ENCODE results near the gene PREB. TPM values are rescaled to one million over a fixed set of nuclear protein-coding genes. Genes with fewer than 3 reads are reported as not detected.

The PREB gene
- polyA plus RNA-seq, 3 donors, result 42.0 to 55.0 (median 46.4) TPM

DNA sequence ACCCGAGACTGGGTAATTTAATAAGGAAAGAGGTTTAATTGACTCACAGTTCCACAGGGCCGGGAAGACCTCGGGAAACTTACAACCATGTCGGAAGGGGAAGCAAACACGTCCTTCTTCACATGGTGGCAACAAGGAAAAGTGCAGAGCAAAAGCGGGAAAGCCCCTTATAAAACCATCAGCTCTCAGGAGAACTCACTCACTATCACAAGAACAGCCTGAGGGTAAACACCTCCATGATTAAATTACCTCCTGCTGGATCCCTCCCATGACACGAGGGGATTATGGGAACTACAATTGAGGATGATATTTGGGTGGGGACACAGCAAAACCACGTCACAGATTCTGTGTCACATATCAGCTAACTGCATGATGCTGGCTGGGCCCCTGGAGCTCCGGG lies 25.8 kb upstream of the PREB start:
- no peak for DNase-seq (ENCODE audit: extremely low read depth in 1 of 11, low read depth in 9 of 11, low spot score in 4 of 11)

DNA sequence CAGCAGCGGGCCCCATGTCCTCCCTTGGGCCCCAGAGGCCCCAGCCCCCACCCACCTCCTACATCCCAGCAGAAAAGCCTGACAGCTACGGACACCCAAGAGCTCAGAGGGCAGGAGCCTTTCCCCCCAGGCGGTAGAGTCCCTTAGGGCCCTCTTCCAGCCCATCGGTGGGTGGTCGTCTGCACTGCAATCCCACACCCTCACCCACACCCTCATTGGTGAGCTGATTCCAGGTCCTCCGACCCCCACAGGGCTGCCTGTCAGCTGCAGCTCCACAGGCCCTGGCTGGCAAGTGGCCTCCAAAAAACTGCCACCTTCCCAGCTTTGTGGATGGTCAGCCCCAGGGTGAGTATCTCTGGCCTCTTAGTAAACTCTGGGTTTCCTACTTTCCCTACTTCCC lies 24.8 kb upstream of the PREB start:
- DNase-seq (ENCODE audit: extremely low read depth in 1 of 11, low read depth in 9 of 11, low spot score in 4 of 11), result no peak

DNA sequence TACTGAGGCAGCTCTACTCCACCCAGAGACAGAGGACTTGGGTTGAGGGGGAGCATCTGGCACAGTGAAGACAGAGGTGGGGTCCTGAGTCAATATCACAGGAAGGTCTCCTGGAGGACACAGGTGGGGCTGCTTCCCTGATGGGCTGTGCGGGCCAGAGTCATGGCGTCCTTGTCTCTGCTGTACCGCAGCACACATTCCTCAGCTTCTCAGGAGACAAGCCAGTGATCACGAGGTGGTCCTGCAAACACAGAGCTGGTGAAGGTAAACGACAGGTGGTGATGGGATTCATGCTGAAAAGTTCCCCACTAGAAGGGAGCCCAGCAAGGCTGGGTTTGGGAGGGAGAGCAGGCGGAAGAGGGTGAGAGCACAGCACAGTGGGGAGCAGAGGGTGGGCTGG lies 24.0 kb upstream of the PREB start:
- no peak for DNase-seq (ENCODE audit: extremely low read depth in 1 of 11, low read depth in 9 of 11, low spot score in 4 of 11)

DNA sequence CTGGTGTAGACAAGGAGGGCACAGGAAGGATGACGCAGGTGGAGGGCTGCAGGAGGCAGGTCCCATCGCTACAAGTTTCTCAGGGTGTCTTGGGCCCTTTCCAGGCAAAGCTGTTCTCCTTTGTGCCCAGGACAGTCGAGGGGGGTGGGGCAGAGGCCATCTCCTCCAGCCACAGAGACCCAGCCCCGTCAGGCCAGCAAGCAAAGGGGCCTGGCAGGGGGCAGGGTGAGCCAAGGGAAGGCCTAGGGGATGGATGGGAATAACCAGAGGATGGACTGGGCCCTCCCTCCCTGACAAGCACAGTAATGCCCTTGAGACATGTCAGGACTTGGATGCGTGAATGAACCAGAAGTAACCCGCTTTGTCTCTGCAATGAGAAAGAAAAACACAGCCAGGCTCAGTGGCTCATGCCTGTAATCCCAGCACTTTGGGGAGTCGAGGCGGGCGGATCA lies 20.7 kb upstream of the PREB start:
- no peak for DNase-seq (ENCODE audit: extremely low read depth in 1 of 11, low read depth in 9 of 11, low spot score in 4 of 11)

DNA sequence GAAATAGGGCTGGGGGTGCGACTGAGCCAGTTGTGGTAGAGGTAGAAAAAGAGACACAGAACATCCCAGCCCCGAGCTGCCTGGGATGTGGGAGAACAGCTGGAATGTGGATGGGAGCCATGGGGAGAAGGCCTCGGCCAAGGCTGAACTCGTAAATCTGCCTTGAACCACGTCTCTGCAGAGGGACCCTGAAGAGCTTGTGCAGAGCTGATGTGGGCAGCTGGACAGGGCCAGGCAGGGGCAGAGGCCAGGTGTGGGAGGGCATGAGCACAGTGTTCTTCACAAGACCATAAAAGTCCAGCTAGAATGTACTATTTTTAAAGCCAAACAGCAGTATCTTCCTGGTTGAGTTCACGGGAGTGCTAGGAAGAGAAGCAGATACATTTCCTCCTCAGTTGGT lies 20.1 kb upstream of the PREB start:
- peak in 9 of 11 donors; percentile 25 to 55 (median 40) for DNase-seq (ENCODE audit: extremely low read depth in 1 of 11, low read depth in 9 of 11, low spot score in 4 of 11)

DNA sequence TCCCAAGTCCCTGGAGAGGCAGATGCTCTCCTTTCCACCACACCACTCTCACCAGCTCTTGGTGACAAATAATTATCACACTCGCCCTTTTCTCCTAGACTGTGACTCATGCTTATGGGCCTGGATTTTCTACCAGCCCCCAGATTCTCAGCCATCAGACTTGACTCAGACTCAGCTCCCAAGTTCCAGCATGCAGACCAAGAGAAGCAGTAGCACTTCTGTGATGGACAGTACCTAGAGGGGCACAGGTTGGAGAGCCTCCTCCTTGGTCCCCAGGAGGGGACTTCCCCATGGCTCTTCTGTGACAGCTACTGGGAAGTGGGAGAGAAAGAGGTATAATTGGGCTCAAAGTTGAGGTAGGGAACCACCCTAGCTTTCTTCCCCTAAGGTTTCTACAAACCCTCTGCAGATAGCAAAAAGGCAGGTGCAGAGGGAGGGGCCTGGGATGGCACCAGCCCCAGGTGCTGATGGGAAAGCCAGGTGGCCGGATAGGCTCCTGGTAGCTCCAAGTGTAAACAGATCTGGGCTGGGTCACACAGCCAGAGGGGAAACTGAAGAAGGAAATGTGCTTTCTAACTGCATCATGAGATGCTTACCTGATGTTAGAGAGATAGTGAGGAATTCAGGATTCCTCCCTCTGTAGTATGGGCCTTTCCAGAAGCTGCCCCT lies 18.5 kb upstream of the PREB start:
- DNase-seq (ENCODE audit: extremely low read depth in 1 of 11, low read depth in 9 of 11, low spot score in 4 of 11), result no peak

DNA sequence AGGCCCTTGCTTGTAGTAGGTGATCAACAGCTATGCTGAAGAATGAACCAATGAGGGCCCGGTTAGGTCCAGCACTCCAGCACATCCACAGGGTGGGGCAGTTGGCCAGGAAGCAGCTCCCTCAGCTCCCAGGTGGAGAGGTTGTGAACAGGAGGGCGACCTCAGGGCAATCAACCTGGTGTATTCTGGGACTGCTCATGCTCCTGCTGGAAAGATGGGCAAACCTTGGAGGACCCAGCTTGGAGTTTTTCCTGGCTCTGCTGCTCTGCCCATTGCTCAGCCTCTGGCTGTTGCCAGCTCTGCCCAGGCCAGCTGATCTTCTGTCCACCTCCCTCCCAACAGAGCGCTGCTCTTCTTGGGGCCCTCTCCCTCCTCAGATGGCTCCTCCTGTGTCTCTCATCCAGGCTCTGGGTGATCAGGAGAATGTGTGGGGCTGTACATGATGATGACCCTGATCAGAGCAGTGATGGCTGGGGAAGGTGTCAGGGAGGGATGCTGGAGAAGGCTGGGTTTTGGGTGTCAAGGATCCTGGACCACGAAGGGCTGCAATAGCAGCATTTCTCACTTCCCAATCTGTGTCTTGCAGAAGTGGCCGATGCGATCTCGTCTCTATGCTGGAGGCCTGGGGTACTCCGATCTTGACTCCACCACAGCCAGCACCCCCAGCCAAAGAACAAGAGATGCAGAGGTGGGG lies 17.8 kb upstream of the PREB start:
- no peak for DNase-seq (ENCODE audit: extremely low read depth in 1 of 11, low read depth in 9 of 11, low spot score in 4 of 11)

DNA sequence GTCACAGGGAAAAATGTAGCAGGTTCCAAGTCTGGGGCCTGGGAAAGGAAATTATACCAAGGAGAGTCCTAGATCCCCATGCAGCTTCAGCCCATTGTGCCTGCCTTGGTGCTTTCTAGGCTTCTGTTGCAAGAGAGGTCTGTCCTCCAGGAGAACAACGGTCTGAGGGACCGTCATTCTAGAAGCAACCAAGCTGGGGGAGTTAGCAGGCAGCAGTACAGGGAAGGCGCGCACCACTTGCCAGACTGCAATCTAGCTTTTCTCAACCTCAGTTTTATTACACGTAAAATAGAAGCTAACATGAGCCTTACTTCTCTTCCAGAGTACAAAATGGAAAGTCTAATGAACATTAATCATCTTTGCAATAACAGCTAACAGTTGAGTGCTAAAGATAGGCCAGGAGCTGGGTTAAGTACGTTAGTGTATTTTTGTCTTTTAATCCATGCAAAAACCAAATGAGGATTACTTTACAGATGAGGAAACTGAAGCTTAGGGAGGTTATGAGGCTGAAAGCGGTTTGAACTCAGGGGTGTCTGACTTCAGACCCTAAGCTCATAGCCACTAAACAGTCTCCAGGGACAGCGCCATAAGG lies 16.3 kb upstream of the PREB start:
- no peak for DNase-seq (ENCODE audit: extremely low read depth in 1 of 11, low read depth in 9 of 11, low spot score in 4 of 11)

DNA sequence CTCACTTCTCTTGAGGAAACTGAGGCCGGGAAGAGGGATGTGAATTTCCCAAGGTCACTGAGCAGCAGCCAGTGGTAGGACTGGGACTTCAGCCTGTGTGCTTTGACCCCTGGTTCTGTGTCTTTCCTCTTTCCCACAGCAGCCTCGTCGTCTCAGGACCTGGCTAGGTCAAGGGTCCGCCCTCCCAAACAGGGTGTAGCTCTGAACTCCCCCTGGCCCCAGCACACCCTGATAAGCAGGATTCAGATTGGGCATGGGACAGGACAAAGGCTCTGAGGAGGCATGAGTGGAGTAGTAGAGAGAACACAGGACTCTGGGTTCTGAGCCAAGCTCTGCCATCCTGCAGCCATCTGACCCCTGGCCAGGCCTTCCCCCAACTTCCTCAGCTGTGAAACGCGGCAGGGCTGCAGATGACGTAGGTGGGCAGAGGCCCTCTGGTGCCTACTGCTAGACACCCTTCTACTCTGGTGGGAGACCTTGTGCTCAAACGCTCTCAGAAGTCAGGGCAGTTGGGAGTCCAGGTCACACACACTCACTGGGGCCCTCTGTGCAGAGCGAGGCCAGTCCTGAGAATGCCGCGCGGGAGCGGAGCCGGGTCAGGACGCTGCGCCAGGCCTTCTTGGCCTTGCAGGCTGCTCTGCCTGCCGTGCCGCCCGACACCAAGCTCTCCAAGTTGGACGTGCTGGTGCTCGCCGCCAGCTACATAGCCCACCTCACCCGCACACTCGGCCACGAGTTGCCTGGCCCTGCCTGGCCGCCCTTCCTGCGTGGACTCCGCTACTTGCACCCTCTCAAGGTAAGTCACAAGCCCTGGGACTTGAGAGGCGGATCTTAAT lies 15.4 kb upstream of the PREB start:
- DNase-seq (ENCODE audit: extremely low read depth in 1 of 11, low read depth in 9 of 11, low spot score in 4 of 11), result no peak

DNA sequence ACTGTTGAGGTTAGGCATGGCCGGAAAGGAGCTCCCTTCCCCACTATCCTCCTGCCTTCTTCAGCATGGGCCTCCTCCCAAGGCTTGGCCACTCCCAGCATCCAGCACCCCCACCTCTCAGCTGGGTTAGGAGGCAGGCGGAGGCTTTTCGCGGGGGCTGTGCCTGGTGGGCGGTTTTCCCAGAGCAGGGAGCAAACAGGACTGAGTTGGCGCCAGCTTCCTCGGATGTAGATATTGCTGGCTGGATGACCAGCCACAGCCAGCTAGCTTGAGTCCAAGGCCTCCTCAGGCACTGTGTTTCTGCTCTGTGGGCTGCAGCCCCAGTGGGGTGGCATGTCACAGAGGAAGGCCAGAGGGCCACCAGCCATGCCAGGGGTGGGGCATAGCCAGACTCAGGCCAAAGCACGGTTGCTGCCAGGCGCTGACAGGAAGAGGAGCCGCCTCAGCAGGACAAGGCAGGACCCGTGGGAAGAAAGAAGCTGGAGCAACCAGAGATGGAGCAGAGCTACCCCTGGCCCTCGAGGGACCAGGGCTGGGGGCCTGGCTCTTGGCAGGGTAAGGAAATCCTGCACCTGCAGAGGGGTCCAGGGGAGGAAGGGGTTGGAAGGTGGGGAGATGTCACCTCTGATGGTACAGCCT lies 14.5 kb upstream of the PREB start, which contains the start of gene TCF23:
TCF23 (plus strand) TSS at position 204 of the 639 bp plus-strand sequence; CDS start at position 334, 130 bp downstream.
- peak in 6 of 11 donors; percentile 20 to 51 (median 32) for DNase-seq (ENCODE audit: extremely low read depth in 1 of 11, low read depth in 9 of 11, low spot score in 4 of 11)

DNA sequence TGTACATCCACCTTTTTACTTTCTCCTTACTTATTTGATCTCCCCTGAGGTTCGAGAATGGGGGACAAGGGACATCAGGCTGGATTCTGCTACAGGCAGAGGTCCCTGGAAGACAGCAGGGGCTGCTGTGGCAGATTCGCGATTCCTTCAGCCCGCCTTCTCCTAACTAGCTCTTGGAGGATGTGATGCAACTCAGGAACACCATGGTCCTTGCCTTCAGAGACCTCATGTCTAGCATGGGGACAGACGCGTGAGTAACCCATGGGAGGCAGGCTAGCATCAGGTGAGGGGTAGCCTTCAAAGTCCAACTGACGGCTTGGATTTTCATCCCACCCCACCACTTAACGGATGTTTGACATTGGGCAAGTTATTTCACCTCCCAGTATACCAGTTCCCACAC lies 13.5 kb upstream of the PREB start:
- no peak for DNase-seq (ENCODE audit: extremely low read depth in 1 of 11, low read depth in 9 of 11, low spot score in 4 of 11)

DNA sequence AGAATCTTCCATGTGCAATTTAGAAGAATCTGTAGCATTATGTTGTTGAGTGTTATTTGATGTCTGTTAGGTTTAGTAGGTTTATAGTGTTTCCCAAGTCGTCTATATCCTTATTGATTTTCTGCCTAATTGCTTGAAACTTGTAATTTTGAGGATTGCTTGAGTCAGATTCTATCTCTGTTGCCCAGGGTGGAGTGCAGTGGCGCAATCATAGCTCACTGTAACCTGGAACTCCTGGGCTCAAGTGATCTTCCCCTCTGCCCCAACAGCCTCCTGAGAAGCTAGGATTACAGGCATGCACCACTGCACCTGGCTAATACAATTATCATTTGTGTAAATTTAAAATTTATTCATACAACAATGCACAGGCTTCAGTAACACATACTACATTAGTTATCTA lies 11.2 kb upstream of the PREB start:
- DNase-seq (ENCODE audit: extremely low read depth in 1 of 11, low read depth in 9 of 11, low spot score in 4 of 11), result no peak

DNA sequence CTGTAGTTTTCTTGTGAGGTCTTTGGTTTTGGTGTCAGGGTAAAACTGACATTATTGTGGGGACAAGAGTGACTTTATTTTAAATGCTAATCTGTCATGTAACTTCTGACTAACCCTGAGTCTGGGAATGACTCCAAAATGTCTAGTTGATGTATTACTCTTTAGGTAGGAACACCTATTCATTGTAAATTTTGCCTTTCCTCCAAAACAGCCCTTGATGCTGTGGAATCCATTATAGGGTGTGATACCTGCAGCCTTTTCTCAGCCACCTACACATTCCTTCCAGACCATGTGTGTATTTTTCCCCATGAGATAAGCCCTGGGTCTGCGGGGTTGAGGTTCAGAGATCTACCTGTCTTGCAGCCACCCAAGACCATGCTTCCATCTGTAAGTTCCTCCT lies 8.8 kb upstream of the PREB start:
- DNase-seq (ENCODE audit: extremely low read depth in 1 of 11, low read depth in 9 of 11, low spot score in 4 of 11), result no peak

DNA sequence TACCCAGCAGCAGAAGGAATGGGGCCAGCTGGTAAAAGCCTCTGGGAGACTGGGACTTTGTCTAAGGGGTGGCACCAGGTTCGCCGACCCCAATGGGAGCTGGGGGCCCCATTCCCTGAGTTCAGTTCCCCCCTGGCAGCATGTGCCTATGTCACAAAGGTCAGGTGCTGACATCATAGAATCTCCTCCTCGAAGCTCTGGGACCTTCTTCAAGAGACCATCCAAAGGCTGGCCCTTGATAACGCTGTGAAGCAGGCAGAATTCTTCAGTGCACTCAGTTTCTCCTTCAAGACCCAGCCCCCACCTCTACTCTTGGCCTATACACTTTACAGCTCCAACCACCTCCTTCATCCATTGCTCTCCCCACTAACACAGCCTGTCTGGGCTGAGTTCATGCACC lies 4.9 kb upstream of the PREB start, which contains the start of gene PRR30:
PRR30 (minus strand) TSS at position 101 of the 400 bp plus-strand sequence. CDS start 1,081 bp downstream, outside the sequence.
- no peak for DNase-seq (ENCODE audit: extremely low read depth in 1 of 11, low read depth in 9 of 11, low spot score in 4 of 11)

DNA sequence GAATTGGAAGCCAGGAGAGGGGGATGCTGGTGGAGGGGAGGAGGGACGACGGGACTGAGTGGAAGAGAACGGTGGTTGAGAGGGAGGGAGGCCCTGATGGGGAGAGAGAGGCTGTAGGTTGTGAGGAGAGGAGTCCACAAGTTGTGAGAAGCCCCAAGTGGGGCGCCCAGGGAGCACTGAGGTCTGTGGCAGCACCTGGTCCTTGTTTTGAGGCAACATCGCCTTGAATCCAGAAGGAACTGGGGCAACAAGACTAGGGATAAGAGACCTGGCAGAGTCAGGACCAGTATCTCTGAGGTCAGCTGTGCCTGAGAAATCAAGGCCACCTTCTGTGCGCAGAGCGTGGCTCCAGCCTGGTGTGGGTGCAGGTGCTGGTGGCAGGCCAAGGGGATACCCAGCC lies 3.7 kb upstream of the PREB start:
- no peak for DNase-seq (ENCODE audit: extremely low read depth in 1 of 11, low read depth in 9 of 11, low spot score in 4 of 11)

DNA sequence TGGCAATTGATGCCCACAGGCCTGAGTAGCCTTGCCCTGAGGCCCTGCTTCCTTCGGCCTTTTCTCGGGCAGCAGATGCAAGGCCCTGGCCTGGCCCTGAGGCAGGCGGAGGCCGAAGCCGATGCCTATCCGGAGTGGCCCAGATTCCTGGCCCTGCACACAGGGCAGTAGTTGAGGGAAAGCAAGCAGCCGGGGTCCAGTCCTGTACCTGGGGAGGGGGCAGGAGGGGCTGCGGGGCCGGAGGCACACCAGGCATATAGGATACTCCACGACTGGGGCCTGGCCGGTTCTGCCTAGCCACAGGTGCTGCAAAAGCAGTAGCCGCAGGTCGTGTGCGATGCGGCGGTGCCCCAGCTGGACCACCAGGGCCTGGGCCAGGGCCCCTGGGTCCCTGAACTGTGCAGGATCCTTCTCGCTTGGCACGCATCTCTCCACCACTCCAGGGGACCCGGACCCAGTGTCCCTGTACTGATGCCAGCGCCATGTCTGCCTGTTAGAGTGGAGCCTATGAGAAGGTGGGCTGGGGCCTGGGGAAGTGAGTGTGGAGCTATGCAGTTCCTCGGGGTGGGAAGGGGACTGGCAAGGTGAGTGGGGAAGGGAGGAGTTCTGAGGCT lies 3.0 kb upstream of the PREB start:
- no peak for DNase-seq (ENCODE audit: extremely low read depth in 1 of 11, low read depth in 9 of 11, low spot score in 4 of 11)

DNA sequence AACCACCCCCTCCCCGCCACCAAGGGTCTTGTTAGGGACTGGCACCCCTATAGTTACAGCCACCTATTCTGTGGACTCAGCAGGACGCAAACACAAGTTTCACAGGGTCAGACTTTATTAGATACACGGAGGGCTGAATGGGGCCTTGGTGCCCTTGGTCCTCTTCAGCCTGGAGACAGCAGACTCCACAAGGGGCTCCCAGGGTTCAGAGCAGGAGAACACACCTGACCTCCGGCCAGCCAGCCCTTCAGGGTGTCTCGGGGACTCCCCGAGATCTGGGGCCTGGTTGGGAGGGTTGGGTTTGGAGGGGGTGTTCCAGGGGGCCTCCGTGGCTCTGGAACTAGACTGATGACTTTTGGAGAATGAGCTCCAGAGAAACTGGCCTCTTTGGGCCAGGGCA lies 2.3 kb upstream of the PREB start:
- no peak for DNase-seq (ENCODE audit: extremely low read depth in 1 of 11, low read depth in 9 of 11, low spot score in 4 of 11)

DNA sequence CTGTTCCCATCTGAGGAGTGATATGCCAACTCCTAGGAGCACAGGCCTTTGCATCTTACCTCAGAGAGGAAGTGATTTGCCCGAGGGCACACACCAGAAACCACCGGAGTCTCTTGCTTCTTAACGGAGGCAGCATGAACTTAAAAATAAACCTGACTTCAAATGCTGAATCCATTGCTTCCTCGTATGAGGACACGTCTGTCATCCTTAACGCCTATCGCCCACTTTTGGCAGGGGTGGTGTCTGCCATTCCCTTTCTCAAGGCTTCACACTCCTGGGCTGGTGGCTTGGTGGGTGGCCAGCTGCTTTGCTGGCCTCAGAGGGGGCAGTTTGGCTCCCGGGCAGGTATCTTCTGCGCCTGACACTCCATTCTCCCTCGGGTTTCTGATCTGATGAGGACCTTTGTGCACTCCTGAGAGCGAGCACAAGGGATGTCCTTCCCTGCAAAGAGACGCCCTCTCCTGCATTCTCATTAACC lies 1.1 kb upstream of the PREB start:
- no peak for DNase-seq (ENCODE audit: extremely low read depth in 1 of 11, low read depth in 9 of 11, low spot score in 4 of 11)

All from renal cortex interstitium (tissue), 11 donors.